ENCODE results near the gene PRKN. TPM values are rescaled to one million over a fixed set of nuclear protein-coding genes. Genes with fewer than 3 reads are reported as not detected.
A peak's percentile ranks its signal among the peaks of the same experiment; 100 is the strongest.

Gene PRKN
- total RNA-seq, 1 experiment from 2014 or later: 0.34 TPM

DNA sequence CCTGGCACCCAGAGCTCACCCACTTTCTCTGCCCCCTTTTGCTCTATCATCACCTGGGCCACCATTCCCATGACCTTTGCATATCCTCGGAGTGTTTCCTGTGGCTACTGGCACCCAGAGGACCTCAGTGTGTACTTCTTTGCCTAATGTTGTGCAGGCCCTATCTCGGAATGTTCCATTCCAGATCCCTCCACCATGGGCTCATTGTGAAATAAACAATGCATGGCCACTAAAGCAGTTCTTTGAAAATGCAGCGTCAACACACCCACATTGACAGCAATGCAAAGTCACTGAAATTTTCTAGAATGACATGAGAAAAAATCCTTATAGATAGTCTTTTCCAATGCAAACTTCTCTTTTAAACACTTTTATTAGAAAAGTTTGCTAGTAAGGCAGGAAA is 1380.8 kb downstream of the PRKN start:
- TF ChIP-seq CTCF (IDR thresholded peaks at IDR 0.05; ENCODE audit: insufficient read depth in 1 of 2, low read depth in 1 of 2, low read length in 1 of 2, severe bottlenecking in 1 of 2, unreplicated experiment in 1 of 2): no peak

DNA sequence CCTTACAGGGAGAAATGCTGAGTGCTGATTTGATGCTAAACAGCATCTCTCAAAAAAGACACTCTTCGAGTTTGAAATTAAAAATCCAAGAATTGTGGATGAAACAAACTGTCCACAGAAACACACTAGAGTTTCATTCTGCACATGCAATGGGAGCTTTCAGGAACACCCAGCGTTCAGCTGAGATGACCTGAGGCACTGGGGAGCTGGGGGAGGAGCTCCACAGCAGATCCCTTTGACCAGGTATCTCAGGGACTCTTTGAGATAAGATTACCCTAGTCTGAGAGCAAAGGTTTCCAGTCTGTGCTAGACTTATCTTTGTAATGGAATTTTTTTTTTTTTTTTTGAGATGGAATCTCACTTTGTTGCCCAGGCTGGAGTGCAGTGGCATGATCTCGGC is 1382.9 kb downstream of the PRKN start:
- H3K27me3 Mint-ChIP-seq (ENCODE audit: insufficient read depth, unreplicated experiment): no peaks in the 10 kb centered on the region
- peak overlapping the region; percentile 35 for H3K27ac Mint-ChIP-seq (ENCODE audit: unreplicated experiment)
- H3K4me1 Mint-ChIP-seq (ENCODE audit: low read depth, unreplicated experiment): peaks cover 34% of the 10 kb centered on the region
- peak overlapping the region; percentile 55 for H3K4me3 Mint-ChIP-seq (ENCODE audit: unreplicated experiment)
- Histone ChIP-seq H3K36me3 (ENCODE audit: control insufficient read depth, insufficient read depth, low read length) (no peaks in the 10 kb centered on the region), H3K9me3 (no peaks in the 10 kb centered on the region), H3K4me1 (peaks cover 53% of the 10 kb centered on the region), H3K4me3 (ENCODE audit: low read depth, low read length) (no peak overlapping the region), H3K27me3 (replicated peaks; ENCODE audit: control insufficient read depth, insufficient read depth, low read length) (no peaks in the 10 kb centered on the region)
- POLR2A ChIA-PET: interaction anchor here (1.0 kb wide), 1 partner anchor 71 kb away, joined by 3 read pairs; the partner anchor contains the start of gene AGPAT4
- peak; percentile 76 to 87 for DNase-seq
- no peak for TF ChIP-seq CTCF (IDR thresholded peaks at IDR 0.05; ENCODE audit: insufficient read depth in 1 of 2, low read depth in 1 of 2, low read length in 1 of 2, severe bottlenecking in 1 of 2, unreplicated experiment in 1 of 2)
- no TSS peak for BruUV-seq (replicated peaks)
- no peaks in the 10 kb centered on the region for H3K36me3 Mint-ChIP-seq (ENCODE audit: insufficient read depth, unreplicated experiment)
- intact Hi-C loops (cut with micrococcal nuclease; ENCODE audit: unreplicated experiment): loop anchor here (1.0 to 5.0 kb wide), 2 partner anchors 23 to 57 kb away; no protein-coding TSS in a partner anchor
- CTCF ChIA-PET: interaction anchor here (1.1 to 1.6 kb wide), 2 partner anchors 26 to 29 kb away, joined by 3 to 17 read pairs; no protein-coding TSS in a partner anchor
- peaks cover 15% of the 10 kb centered on the region for H3K9me3 Mint-ChIP-seq (ENCODE audit: unreplicated experiment)

More for the DNA sequence above, 1380.8 kb downstream of the PRKN start:
- Histone ChIP-seq H3K4me1 (peaks cover 47% of the 10 kb centered on the region), H3K9me3 (no peaks in the 10 kb centered on the region), H3K4me3 (ENCODE audit: low read depth, low read length) (no peak overlapping the region), H3K36me3 (ENCODE audit: control insufficient read depth, insufficient read depth, low read length) (no peaks in the 10 kb centered on the region), H3K27me3 (replicated peaks; ENCODE audit: control insufficient read depth, insufficient read depth, low read length) (no peaks in the 10 kb centered on the region)
- H3K27me3 Mint-ChIP-seq (ENCODE audit: insufficient read depth, unreplicated experiment): no peaks in the 10 kb centered on the region
- peak overlapping the region; percentile 35 for H3K27ac Mint-ChIP-seq (ENCODE audit: unreplicated experiment)
- no peaks in the 10 kb centered on the region for H3K36me3 Mint-ChIP-seq (ENCODE audit: insufficient read depth, unreplicated experiment)
- H3K4me1 Mint-ChIP-seq (ENCODE audit: low read depth, unreplicated experiment): peaks cover 30% of the 10 kb centered on the region
- ChIA-PET POLR2A (no interaction called here), CTCF (no interaction called here)
- no peak overlapping the region for H3K4me3 Mint-ChIP-seq (ENCODE audit: unreplicated experiment)
- intact Hi-C loops (cut with micrococcal nuclease; ENCODE audit: unreplicated experiment): no loop called here
- no peak for DNase-seq
- peaks cover 9% of the 10 kb centered on the region for H3K9me3 Mint-ChIP-seq (ENCODE audit: unreplicated experiment)
- no TSS peak for BruUV-seq (replicated peaks)

DNA sequence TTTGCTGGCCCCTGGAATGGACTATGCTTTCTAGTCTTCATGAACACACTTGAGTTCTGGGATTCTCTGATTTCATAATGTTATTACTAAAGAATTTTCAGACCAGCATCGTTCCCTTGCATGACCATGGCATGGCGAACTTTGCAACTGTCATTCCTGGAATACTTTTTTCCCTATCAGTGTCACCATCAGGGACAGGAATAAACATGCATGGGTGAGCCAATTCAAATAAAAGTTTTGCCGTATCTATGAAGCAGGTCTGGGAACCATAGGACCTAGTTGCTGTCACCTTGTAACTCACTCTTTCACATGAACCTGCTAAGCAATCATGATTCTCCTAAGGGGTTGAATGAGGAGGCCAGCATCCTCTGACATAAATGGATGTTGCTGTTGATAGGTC is 1385.5 kb downstream of the PRKN start:
- TF ChIP-seq CTCF (IDR thresholded peaks at IDR 0.05; ENCODE audit: insufficient read depth in 1 of 2, low read depth in 1 of 2, low read length in 1 of 2, severe bottlenecking in 1 of 2, unreplicated experiment in 1 of 2): no peak
- Mint-ChIP-seq H3K4me1 (ENCODE audit: low read depth, unreplicated experiment) (peaks cover 34% of the 10 kb centered on the region), H3K27me3 (ENCODE audit: insufficient read depth, unreplicated experiment) (no peaks in the 10 kb centered on the region), H3K4me3 (ENCODE audit: unreplicated experiment) (no peak overlapping the region), H3K27ac (ENCODE audit: unreplicated experiment) (no peak overlapping the region), H3K36me3 (ENCODE audit: insufficient read depth, unreplicated experiment) (no peaks in the 10 kb centered on the region), H3K9me3 (ENCODE audit: unreplicated experiment) (peaks cover 23% of the 10 kb centered on the region)
- peak in 1 of 2 experiments; percentile 28 for DNase-seq
- H3K4me1 ChIP-seq: peaks cover 53% of the 10 kb centered on the region
- H3K4me3 ChIP-seq (ENCODE audit: low read depth, low read length): no peak overlapping the region
- no peaks in the 10 kb centered on the region for H3K27me3 ChIP-seq (replicated peaks; ENCODE audit: control insufficient read depth, insufficient read depth, low read length)
- H3K36me3 ChIP-seq (ENCODE audit: control insufficient read depth, insufficient read depth, low read length): no peaks in the 10 kb centered on the region
- BruUV-seq (replicated peaks): no TSS peak
- ChIA-PET CTCF (no interaction called here), POLR2A (no interaction called here)
- intact Hi-C loops (cut with micrococcal nuclease; ENCODE audit: unreplicated experiment): loop anchor here (5.0 kb wide), 1 partner anchor 55 kb away; no protein-coding TSS in a partner anchor
- H3K9me3 ChIP-seq: no peaks in the 10 kb centered on the region
